Measurements from ENCODE around the gene ZEB1.
"Not testable (repeated sequence)": the region's sequence is repeated elsewhere in the genome, so short reads cannot be mapped to it uniquely, and the experiment has no call there.

The ZEB1 gene

GRCh38 chr10:31350891-31351290, 31.9 kb downstream of the ZEB1 start:
- no peaks in the 10 kb centered on the region for H3K36me3 ChIP-seq
- no peaks in the 10 kb centered on the region for H3K9me3 ChIP-seq (ENCODE audit: severe bottlenecking)
- H3K27me3 ChIP-seq (ENCODE audit: insufficient read depth, low read depth, severe bottlenecking), result no peaks in the 10 kb centered on the region
- TF ChIP-seq CTCF (IDR thresholded peaks at IDR 0.05; ENCODE audit: low read depth, low read length), result no peak
- H3K4me3 ChIP-seq (ENCODE audit: low read depth, low read length), result no peak overlapping the region
- DNase-seq, result no peak
- H3K27ac ChIP-seq, result no peak overlapping the region

- no peak for DNase-seq
- H3K9me3 ChIP-seq (ENCODE audit: severe bottlenecking), result no peaks in the 10 kb centered on the region
- H3K27ac ChIP-seq, result no peak overlapping the region
- TF ChIP-seq CTCF (IDR thresholded peaks at IDR 0.05; ENCODE audit: low read depth, low read length), result no peak
- H3K4me3 ChIP-seq (ENCODE audit: low read depth, low read length), result no peak overlapping the region
- no peaks in the 10 kb centered on the region for H3K27me3 ChIP-seq (ENCODE audit: insufficient read depth, low read depth, severe bottlenecking)
- H3K36me3 ChIP-seq, result no peaks in the 10 kb centered on the region
These were observed 33.6 kb downstream of the ZEB1 start for GRCh38 chr10:31352436-31353226.

DNA sequence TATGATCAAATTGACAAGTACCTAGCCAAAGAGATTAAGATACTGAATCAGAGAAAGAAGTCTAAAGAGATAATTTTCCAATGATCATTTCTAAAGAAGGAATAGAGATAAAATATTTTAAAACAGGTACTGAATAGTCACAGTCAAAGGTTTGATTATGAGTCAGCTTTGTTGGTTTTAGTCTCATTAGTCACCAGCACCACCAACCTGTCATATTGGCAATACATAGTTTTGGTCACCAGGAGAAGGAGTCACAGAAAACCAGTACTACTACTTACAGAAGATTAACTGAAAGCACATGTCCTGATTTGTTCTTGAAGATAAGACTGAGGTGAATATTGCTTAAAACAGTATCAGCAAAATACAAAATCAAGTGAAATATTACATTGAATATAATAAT, 34.6 kb downstream of the ZEB1 start:
- no peak for TF ChIP-seq CTCF (IDR thresholded peaks at IDR 0.05; ENCODE audit: low read depth, low read length)
- Histone ChIP-seq H3K27ac (no peak overlapping the region), H3K4me3 (ENCODE audit: low read depth, low read length) (no peak overlapping the region), H3K36me3 (no peaks in the 10 kb centered on the region), H3K27me3 (ENCODE audit: insufficient read depth, low read depth, severe bottlenecking) (no peaks in the 10 kb centered on the region), H3K9me3 (ENCODE audit: severe bottlenecking) (no peaks in the 10 kb centered on the region)
- no peak for DNase-seq

- TF ChIP-seq CTCF (IDR thresholded peaks at IDR 0.05; ENCODE audit: low read depth, low read length), result no peak
- H3K4me3 ChIP-seq (ENCODE audit: low read depth, low read length), result no peak overlapping the region
- no peaks in the 10 kb centered on the region for H3K27me3 ChIP-seq (ENCODE audit: insufficient read depth, low read depth, severe bottlenecking)
- no peak for DNase-seq
- H3K36me3 ChIP-seq, result no peaks in the 10 kb centered on the region
- H3K27ac ChIP-seq, result no peak overlapping the region
- H3K9me3 ChIP-seq (ENCODE audit: severe bottlenecking), result no peaks in the 10 kb centered on the region
These were observed 39.8 kb downstream of the ZEB1 start for GRCh38 chr10:31358688-31359330.

GRCh38 chr10:31359979-31360378, 41.0 kb downstream of the ZEB1 start:
- Histone ChIP-seq H3K36me3 (no peaks in the 10 kb centered on the region), H3K27ac (no peak overlapping the region), H3K27me3 (ENCODE audit: insufficient read depth, low read depth, severe bottlenecking) (no peaks in the 10 kb centered on the region), H3K4me3 (ENCODE audit: low read depth, low read length) (no peak overlapping the region), H3K9me3 (ENCODE audit: severe bottlenecking) (no peaks in the 10 kb centered on the region)
- DNase-seq, result no peak
- no peak for TF ChIP-seq CTCF (IDR thresholded peaks at IDR 0.05; ENCODE audit: low read depth, low read length)

DNA sequence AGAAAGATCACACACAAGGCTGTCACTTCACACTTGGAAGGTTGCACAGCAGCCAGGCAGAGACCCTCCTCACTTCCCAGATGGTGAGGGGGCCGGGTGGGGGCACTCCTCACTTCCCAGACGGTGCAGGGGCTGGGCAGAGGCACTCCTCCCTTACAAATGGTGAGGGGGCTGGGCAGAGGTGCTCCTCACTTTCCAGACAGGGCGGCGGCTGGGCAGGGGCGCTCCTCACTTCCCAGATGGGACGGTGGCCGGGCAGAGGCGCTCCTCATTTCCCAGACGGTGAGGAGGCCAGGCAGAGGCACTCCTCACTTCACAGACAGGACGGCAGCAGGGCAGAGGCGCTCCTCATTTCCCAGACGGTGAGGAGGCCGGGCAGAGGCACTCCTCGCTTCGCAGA, 42.5 kb downstream of the ZEB1 start:
- not testable (repeated sequence) for H3K36me3 ChIP-seq; H3K4me3 ChIP-seq (ENCODE audit: low read depth, low read length); DNase-seq; H3K27me3 ChIP-seq (ENCODE audit: insufficient read depth, low read depth, severe bottlenecking); H3K9me3 ChIP-seq (ENCODE audit: severe bottlenecking); H3K27ac ChIP-seq

All from WERI-Rb-1 (cell line).